ENCODE results near the gene COMMD6.

The COMMD6 gene

DNA sequence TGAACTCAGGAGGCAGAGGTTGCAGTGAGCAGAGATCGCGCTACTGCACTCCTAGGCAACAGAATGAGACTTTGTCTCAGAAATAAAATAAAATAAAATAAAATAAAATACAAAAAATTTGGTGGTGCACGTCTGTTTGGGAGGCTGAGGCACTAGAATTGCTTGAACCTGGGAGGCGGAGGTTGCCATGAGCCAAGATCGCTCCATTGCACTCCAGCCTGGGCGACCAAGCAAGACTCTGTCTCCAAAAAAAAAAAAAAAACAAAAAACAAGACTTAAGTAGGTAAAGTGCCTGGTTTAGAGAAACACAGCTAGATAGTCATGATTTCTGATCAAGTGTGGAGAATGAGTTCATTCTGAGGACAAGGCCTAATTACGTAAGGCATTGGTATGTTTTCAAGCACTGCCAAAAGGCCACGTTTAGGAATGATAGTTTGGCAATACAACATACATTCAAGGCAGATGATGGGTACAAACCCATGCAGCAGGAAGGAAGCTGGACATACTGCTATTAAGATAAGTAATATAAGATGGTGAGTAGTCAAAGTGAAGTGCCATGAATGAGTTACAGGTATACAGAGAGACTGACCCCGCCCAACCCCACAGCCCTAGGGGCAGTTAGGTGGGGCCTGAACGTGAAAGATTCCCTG, 7.2 kb upstream of the COMMD6 start:
- H4K20me1 ChIP-seq (ENCODE audit: insufficient read depth, low read length) = no peaks in the 10 kb centered on the region
- H3K9me3 ChIP-seq (ENCODE audit: low read length) = no peaks in the 10 kb centered on the region
- peaks cover under 1% of the 10 kb centered on the region for H3K79me2 ChIP-seq (ENCODE audit: insufficient read depth, low read length)
- no peaks in the 10 kb centered on the region for H3K27me3 ChIP-seq (ENCODE audit: insufficient read depth, low read length)
- peaks cover 7% of the 10 kb centered on the region for H3K4me1 ChIP-seq (ENCODE audit: insufficient read depth, low read length, severe bottlenecking)
- H3K4me2 ChIP-seq (ENCODE audit: low read length) = no peak overlapping the region
- no peaks in the 10 kb centered on the region for H3K9me2 ChIP-seq (ENCODE audit: low read depth, low read length)
- no peak overlapping the region for H3K4me3 ChIP-seq (ENCODE audit: low read depth, low read length, poor library complexity, severe bottlenecking)
- no peak overlapping the region for H3K9ac ChIP-seq (ENCODE audit: low read length)
- no peak overlapping the region for H3K27ac ChIP-seq (ENCODE audit: low read depth, low read length, poor library complexity, severe bottlenecking)
- no peak for TF ChIP-seq EZH2 (IDR thresholded peaks at IDR 0.05; ENCODE audit: borderline replicate concordance, low read length)
- TF ChIP-seq, protein P1, sequence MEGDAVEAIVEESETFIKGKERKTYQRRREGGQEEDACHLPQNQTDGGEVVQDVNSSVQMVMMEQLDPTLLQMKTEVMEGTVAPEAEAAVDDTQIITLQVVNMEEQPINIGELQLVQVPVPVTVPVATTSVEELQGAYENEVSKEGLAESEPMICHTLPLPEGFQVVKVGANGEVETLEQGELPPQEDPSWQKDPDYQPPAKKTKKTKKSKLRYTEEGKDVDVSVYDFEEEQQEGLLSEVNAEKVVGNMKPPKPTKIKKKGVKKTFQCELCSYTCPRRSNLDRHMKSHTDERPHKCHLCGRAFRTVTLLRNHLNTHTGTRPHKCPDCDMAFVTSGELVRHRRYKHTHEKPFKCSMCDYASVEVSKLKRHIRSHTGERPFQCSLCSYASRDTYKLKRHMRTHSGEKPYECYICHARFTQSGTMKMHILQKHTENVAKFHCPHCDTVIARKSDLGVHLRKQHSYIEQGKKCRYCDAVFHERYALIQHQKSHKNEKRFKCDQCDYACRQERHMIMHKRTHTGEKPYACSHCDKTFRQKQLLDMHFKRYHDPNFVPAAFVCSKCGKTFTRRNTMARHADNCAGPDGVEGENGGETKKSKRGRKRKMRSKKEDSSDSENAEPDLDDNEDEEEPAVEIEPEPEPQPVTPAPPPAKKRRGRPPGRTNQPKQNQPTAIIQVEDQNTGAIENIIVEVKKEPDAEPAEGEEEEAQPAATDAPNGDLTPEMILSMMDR (IDR thresholded peaks at IDR 0.05; ENCODE audit: low read length) = no peak
- H3K36me3 ChIP-seq (ENCODE audit: insufficient read depth, low read length) = no peaks in the 10 kb centered on the region
- H3F3A ChIP-seq (ENCODE audit: insufficient read depth, low read length) = no peaks in the 10 kb centered on the region
- H2AFZ ChIP-seq (ENCODE audit: low read length) = no peak overlapping the region

DNA sequence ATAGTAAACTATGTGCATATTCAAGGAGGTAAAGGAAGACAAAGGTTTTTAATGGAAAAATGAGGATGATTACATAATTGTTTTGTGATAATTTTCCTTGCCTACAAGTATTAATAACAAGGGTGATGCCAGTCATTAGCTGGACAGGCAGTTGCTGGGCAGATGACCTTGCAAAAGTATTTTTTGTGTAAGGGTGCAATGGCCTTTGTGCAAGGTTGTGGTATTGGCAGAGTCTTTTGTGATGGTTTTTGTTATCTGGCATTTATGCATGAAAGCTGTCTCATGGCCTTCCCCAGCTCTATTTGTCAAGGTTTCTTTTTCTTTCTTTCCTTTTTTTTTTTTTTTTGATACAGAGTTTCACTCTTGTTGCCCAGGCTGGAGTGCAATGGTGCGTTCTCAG, 4.3 kb upstream of the COMMD6 start:
- H2AFZ ChIP-seq (ENCODE audit: low read length) = no peak overlapping the region
- no peaks in the 10 kb centered on the region for H3F3A ChIP-seq (ENCODE audit: insufficient read depth, low read length)
- no peaks in the 10 kb centered on the region for H3K27me3 ChIP-seq (ENCODE audit: insufficient read depth, low read length)
- no peaks in the 10 kb centered on the region for H3K9me3 ChIP-seq (ENCODE audit: low read length)
- H3K27ac ChIP-seq (ENCODE audit: low read depth, low read length, poor library complexity, severe bottlenecking) = no peak overlapping the region
- H3K4me3 ChIP-seq (ENCODE audit: low read depth, low read length, poor library complexity, severe bottlenecking) = no peak overlapping the region
- no peak overlapping the region for H3K4me2 ChIP-seq (ENCODE audit: low read length)
- H3K9me2 ChIP-seq (ENCODE audit: low read depth, low read length) = no peaks in the 10 kb centered on the region
- peaks cover 8% of the 10 kb centered on the region for H3K4me1 ChIP-seq (ENCODE audit: insufficient read depth, low read length, severe bottlenecking)
- peaks cover 2% of the 10 kb centered on the region; the same call in 1 of the 2 replicates for H3K79me2 ChIP-seq (ENCODE audit: insufficient read depth, low read length)
- no peak for TF ChIP-seq EZH2 (IDR thresholded peaks at IDR 0.05; ENCODE audit: borderline replicate concordance, low read length)
- TF ChIP-seq, protein P1 (IDR thresholded peaks at IDR 0.05; ENCODE audit: low read length) = no peak
- no peaks in the 10 kb centered on the region for H4K20me1 ChIP-seq (ENCODE audit: insufficient read depth, low read length)
- H3K36me3 ChIP-seq (ENCODE audit: insufficient read depth, low read length) = no peaks in the 10 kb centered on the region
- no peak overlapping the region for H3K9ac ChIP-seq (ENCODE audit: low read length)

DNA sequence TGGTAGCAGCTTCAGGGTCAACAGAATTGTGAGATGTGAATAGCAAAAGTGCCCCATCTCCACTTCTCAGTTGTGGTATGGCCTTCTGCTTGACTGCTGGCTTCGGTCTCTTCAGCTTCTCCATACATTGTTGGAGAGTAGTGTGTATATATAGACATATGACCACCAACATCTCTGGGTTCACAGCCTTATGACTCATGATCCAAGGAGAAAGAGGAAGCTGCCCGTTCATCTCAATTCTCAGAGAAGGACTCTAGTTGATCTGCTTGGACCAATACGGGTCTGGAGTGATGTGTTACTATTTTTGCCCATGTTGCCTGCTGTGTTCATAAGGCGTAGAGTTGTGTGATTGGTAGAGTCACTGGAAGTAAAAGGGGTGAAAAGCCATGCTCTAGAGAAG, 3.6 kb upstream of the COMMD6 start:
- Histone ChIP-seq H3K79me2 (ENCODE audit: insufficient read depth, low read length) (peaks cover 7% of the 10 kb centered on the region; the same call in 1 of the 2 replicates), H3K4me1 (ENCODE audit: insufficient read depth, low read length, severe bottlenecking) (peaks cover 14% of the 10 kb centered on the region), H3K9me2 (ENCODE audit: low read depth, low read length) (no peaks in the 10 kb centered on the region), H3K27me3 (ENCODE audit: insufficient read depth, low read length) (no peaks in the 10 kb centered on the region), H3F3A (ENCODE audit: insufficient read depth, low read length) (no peaks in the 10 kb centered on the region), H3K4me2 (ENCODE audit: low read length) (no peak overlapping the region), H3K9ac (ENCODE audit: low read length) (no peak overlapping the region), H3K4me3 (ENCODE audit: low read depth, low read length, poor library complexity, severe bottlenecking) (no peak overlapping the region), H4K20me1 (ENCODE audit: insufficient read depth, low read length) (no peaks in the 10 kb centered on the region), H2AFZ (ENCODE audit: low read length) (no peak overlapping the region), H3K9me3 (ENCODE audit: low read length) (no peaks in the 10 kb centered on the region), H3K27ac (ENCODE audit: low read depth, low read length, poor library complexity, severe bottlenecking) (no peak overlapping the region), H3K36me3 (ENCODE audit: insufficient read depth, low read length) (no peaks in the 10 kb centered on the region)
- no peak for TF ChIP-seq EZH2 (IDR thresholded peaks at IDR 0.05; ENCODE audit: borderline replicate concordance, low read length)
- TF ChIP-seq, protein P1 (IDR thresholded peaks at IDR 0.05; ENCODE audit: low read length) = no peak

All from OCI-LY1 (cell line).